Karpas-422 (cell line): Measurements from ENCODE around the gene BMS1. TPM values are rescaled to one million over a fixed set of nuclear protein-coding genes. Genes with fewer than 3 reads are reported as not detected.

Experiments used
- small RNA-seq: library from RNA; depleted of rRNA; stranded (forward); fragments of <200 nt; gene quantifications from one replicate; pipeline ENCODE3, GENCODE V24; 2014
- total RNA-seq: library from RNA; depleted of rRNA; stranded (reverse); fragments of >200 nt; shearing (Covaris generic); gene quantifications from 2 replicates; pipeline ENCODE4 v1.2.3, GENCODE V29; 2014; ENCODE audit warnings: low replicate concordance; rRNA removed

The BMS1 gene
- total RNA-seq, 1 experiment from 2014 or later = 9.7 TPM

Small RNA genes lying within 50 kb of the gene (small RNA-seq; reads per million reads assigned to genes)
- not detected for gene RNU6-885P

Other genes with a start within 250 kb of the BMS1 start
- 7.7 and 22.7 TPM in 2 replicates for gene ZNF33B, start 144.2 kb upstream of the BMS1 start, total RNA-seq